ENCODE results near the gene IMMT.

- TF ChIP-seq CTCF (IDR thresholded peaks at IDR 0.05) (no peak), ZFX (IDR thresholded peaks at IDR 0.05; ENCODE audit: borderline replicate concordance) (no peak)
These were observed 39.4 kb upstream of the IMMT start for GRCh38 chr2:86234563-86235131.
